Activated T-cell treated with anti-CD3 and anti-CD28 coated beads for 1 hour (primary cell): Measurements from ENCODE around the gene ITPRID1.
"Not testable (repeated sequence)": the region's sequence is repeated elsewhere in the genome, so short reads cannot be mapped to it uniquely, and the experiment has no call there.

Experiments used
- DNase-seq: peaks from one replicate; pipeline ENCODE4 v3.0.0-alpha.2; 2020; ENCODE audit warnings: low read depth

Gene ITPRID1

GRCh38 chr7:31516680-31517502 lies 3.0 kb downstream of the ITPRID1 start:
- no peak for DNase-seq

- DNase-seq: no peak
Observed at GRCh38 chr7:31517513-31517912, 3.6 kb downstream of the ITPRID1 start.

- no peak for DNase-seq
Observed at GRCh38 chr7:31518766-31519165, 4.9 kb downstream of the ITPRID1 start.

GRCh38 chr7:31521336-31522010 lies 7.6 kb downstream of the ITPRID1 start:
- no peak for DNase-seq

GRCh38 chr7:31526864-31527263 lies 13.0 kb downstream of the ITPRID1 start:
- DNase-seq: no peak

GRCh38 chr7:31529103-31529502 lies 15.2 kb downstream of the ITPRID1 start:
- no peak for DNase-seq

- DNase-seq: not testable (repeated sequence)
Observed at GRCh38 chr7:31540651-31541185, 26.8 kb downstream of the ITPRID1 start.

GRCh38 chr7:31545549-31545948 lies 31.7 kb downstream of the ITPRID1 start:
- no peak for DNase-seq

GRCh38 chr7:31549611-31550010 lies 35.7 kb downstream of the ITPRID1 start:
- no peak for DNase-seq

- no peak for DNase-seq
Observed at GRCh38 chr7:31550432-31550831, 36.5 kb downstream of the ITPRID1 start.

- no peak for DNase-seq
Observed at GRCh38 chr7:31553661-31554081, 39.8 kb downstream of the ITPRID1 start.

GRCh38 chr7:31562002-31562401 lies 48.1 kb downstream of the ITPRID1 start:
- DNase-seq: no peak

GRCh38 chr7:31563522-31563921 lies 49.6 kb downstream of the ITPRID1 start:
- DNase-seq: no peak

GRCh38 chr7:31563951-31564350 lies 50.1 kb downstream of the ITPRID1 start:
- no peak for DNase-seq

- no peak for DNase-seq
Observed at GRCh38 chr7:31564661-31565060, 50.8 kb downstream of the ITPRID1 start.

- DNase-seq: no peak
Observed at GRCh38 chr7:31569528-31569927, 55.6 kb downstream of the ITPRID1 start.

- no peak for DNase-seq
Observed at GRCh38 chr7:31583526-31583925, 69.6 kb downstream of the ITPRID1 start.

GRCh38 chr7:31583942-31584341 lies 70.1 kb downstream of the ITPRID1 start:
- no peak for DNase-seq

- DNase-seq: no peak
Observed at GRCh38 chr7:31595390-31595789, 81.5 kb downstream of the ITPRID1 start.

GRCh38 chr7:31602041-31602625 lies 88.2 kb downstream of the ITPRID1 start:
- DNase-seq: no peak

- no peak for DNase-seq
Observed at GRCh38 chr7:31603046-31603445, 89.2 kb downstream of the ITPRID1 start.

- DNase-seq: no peak
Observed at GRCh38 chr7:31613604-31614003, 99.7 kb downstream of the ITPRID1 start.

GRCh38 chr7:31633467-31633866 lies 119.6 kb downstream of the ITPRID1 start:
- no peak for DNase-seq
